Measurements from ENCODE around the gene MDC1. TPM values are rescaled to one million over a fixed set of nuclear protein-coding genes. Genes with fewer than 3 reads are reported as not detected.
A peak's percentile ranks its signal among the peaks of the same experiment; 100 is the strongest.

Gene MDC1
- total and polyA plus RNA-seq, 2 experiments from 2014 or later: 4.9 to 7.1 TPM

DNA sequence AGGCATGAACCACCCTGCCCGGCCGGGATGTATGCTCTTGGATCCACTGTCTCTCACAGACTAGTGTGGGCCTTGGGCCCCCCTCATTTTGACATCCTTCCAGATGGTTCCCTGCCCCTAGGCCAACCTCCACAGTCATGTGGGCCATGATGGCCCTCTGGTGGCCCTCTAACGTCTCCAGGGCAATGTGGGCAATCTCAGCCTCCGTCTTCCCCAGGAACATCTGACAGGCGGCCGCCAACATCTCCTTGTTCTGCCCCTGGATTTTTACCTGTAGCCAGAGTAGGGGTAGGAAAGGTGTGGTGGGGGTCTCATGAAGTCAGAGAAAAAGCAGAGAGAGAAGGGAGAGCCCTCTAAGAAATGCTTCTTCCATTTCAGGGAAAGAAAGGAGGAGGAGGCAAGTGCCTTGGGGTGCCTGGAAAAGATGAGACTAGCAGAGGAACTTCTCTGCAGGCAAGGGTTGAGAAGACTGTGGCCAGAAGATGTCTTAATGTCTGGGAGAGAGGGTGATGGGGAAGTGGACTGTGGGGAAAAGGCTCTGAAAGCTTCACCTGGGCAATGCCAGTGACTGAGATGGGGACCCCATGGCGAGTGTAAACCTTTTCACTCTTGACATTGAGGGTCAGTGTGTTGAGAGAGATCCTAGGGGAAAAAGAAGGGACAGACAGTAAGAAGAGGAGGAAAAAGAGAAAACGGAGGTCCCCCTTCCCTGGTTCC is 24.1 kb upstream of the MDC1 start:
- H3K4me2 ChIP-seq (ENCODE audit: unreplicated experiment): peak overlapping the region; percentile 85
- WGBS, 2 experiments (ENCODE audit: low coverage in 1 of 2, low lambda C conversion rate in 2 of 2, missing lambda C conversion rate in 2 of 2): 73 to 74% methylated on average over 8 of the region's 8 CpGs
- no peak overlapping the region for H2AFZ ChIP-seq
- TF ChIP-seq EZH2 (IDR thresholded peaks at IDR 0.05; ENCODE audit: insufficient read depth, poor library complexity, severe bottlenecking): no peak
- no peak for TF ChIP-seq EZH2phosphoT487 (IDR thresholded peaks at IDR 0.05; ENCODE audit: insufficient read depth, low read depth)
- H3K79me2 ChIP-seq (ENCODE audit: insufficient read depth): peaks cover 77% of the 10 kb centered on the region
- H3K9ac ChIP-seq: peak overlapping the region; percentile 99
- no peaks in the 10 kb centered on the region for H3K27me3 ChIP-seq (replicated peaks; ENCODE audit: insufficient read depth)
- peaks cover 30% of the 10 kb centered on the region for H3K36me3 ChIP-seq (ENCODE audit: low read depth)
- no peaks in the 10 kb centered on the region for H4K20me1 ChIP-seq (ENCODE audit: insufficient read depth)
- peak overlapping the region; percentile 96 for H3K27ac ChIP-seq
- no peaks in the 10 kb centered on the region for H3K9me2 ChIP-seq (ENCODE audit: insufficient read depth)
- DNase-seq: peak; percentile 55
- H3F3A ChIP-seq (ENCODE audit: insufficient read depth): peaks cover 30% of the 10 kb centered on the region
- H3K9me3 ChIP-seq (ENCODE audit: low read depth): no peaks in the 10 kb centered on the region
- in situ Hi-C loops (cut with MboI): loop anchor here (10.0 to 25.0 kb wide), 2 partner anchors 74 to 346 kb away; no protein-coding TSS in a partner anchor
- peak overlapping the region; percentile 98 for H3K4me3 ChIP-seq
- peaks cover 29% of the 10 kb centered on the region for H3K4me1 ChIP-seq (ENCODE audit: insufficient read depth)

DNA sequence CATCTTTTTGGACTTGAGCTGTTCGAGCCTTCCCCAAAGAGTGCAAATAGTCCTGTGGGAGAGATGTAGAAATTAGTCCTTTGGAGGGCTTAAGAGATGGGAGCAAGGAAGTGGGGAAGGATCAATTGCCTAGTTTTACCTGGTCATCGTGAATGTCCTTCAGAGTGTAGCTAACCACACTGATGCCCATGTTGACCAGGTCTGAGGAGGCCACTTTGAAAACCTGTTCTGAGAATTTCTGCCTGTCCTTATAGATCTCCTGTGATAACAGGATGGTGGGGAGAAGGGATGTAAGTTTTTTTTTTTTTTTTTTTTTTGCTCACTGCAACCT is 23.4 kb upstream of the MDC1 start:
- H3K9me2 ChIP-seq (ENCODE audit: insufficient read depth): no peaks in the 10 kb centered on the region
- H3K27me3 ChIP-seq (replicated peaks; ENCODE audit: insufficient read depth): no peaks in the 10 kb centered on the region
- peaks cover 84% of the 10 kb centered on the region for H3K79me2 ChIP-seq (ENCODE audit: insufficient read depth)
- peak overlapping the region; percentile 7 for H3K4me2 ChIP-seq (ENCODE audit: unreplicated experiment)
- in situ Hi-C loops (cut with MboI): loop anchor here (10.0 to 25.0 kb wide), 2 partner anchors 74 to 347 kb away; no protein-coding TSS in a partner anchor
- H3K4me3 ChIP-seq: no peak overlapping the region
- WGBS, 2 experiments (ENCODE audit: low coverage in 1 of 2, low lambda C conversion rate in 2 of 2, missing lambda C conversion rate in 2 of 2): 95 to 97% methylated on average over 2 of the region's 2 CpGs
- peak overlapping the region; percentile 96 for H3K27ac ChIP-seq
- peaks cover 37% of the 10 kb centered on the region for H3K36me3 ChIP-seq (ENCODE audit: low read depth)
- H3F3A ChIP-seq (ENCODE audit: insufficient read depth): peaks cover 28% of the 10 kb centered on the region
- DNase-seq: no peak
- peaks cover 29% of the 10 kb centered on the region for H3K4me1 ChIP-seq (ENCODE audit: insufficient read depth)
- TF ChIP-seq EZH2 (IDR thresholded peaks at IDR 0.05; ENCODE audit: insufficient read depth, poor library complexity, severe bottlenecking) (no peak), EZH2phosphoT487 (IDR thresholded peaks at IDR 0.05; ENCODE audit: insufficient read depth, low read depth) (no peak)
- H4K20me1 ChIP-seq (ENCODE audit: insufficient read depth): no peaks in the 10 kb centered on the region
- no peaks in the 10 kb centered on the region for H3K9me3 ChIP-seq (ENCODE audit: low read depth)
- no peak overlapping the region for H2AFZ ChIP-seq
- H3K9ac ChIP-seq: peak overlapping the region; percentile 99

DNA sequence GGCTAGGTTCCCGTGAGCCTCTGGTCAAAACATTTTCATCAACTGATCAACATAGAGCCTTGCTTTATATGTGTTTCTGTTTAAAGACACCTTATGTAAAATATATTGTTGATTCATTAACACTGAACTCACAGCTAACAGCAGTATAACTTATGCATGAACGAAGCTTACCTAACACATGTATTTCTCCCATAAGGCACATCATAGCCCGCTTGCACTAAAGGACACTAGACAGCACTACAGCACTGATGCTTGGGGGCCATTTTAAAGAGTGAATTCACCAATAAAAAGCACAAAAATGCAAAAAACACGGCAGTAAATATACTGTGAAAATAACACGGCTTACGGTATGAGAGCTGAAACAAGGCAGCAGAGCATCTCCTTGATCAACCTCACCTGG is 21.5 kb upstream of the MDC1 start:
- Histone ChIP-seq H3K9me3 (ENCODE audit: low read depth) (no peaks in the 10 kb centered on the region), H3K36me3 (ENCODE audit: low read depth) (peaks cover 45% of the 10 kb centered on the region), H3F3A (ENCODE audit: insufficient read depth) (peaks cover 35% of the 10 kb centered on the region), H3K9me2 (ENCODE audit: insufficient read depth) (no peaks in the 10 kb centered on the region), H2AFZ (no peak overlapping the region), H3K4me1 (ENCODE audit: insufficient read depth) (peaks cover 29% of the 10 kb centered on the region), H3K79me2 (ENCODE audit: insufficient read depth) (peaks cover 94% of the 10 kb centered on the region), H3K9ac (no peak overlapping the region), H3K27ac (no peak overlapping the region), H3K4me2 (ENCODE audit: unreplicated experiment) (no peak overlapping the region), H4K20me1 (ENCODE audit: insufficient read depth) (no peaks in the 10 kb centered on the region), H3K4me3 (no peak overlapping the region), H3K27me3 (replicated peaks; ENCODE audit: insufficient read depth) (no peaks in the 10 kb centered on the region)
- in situ Hi-C loops (cut with MboI): loop anchor here (10.0 to 25.0 kb wide), 2 partner anchors 136 to 349 kb away; no protein-coding TSS in a partner anchor
- 70 to 75% methylated on average over 6 of the region's 6 CpGs for WGBS, 2 experiments (ENCODE audit: low coverage in 1 of 2, low lambda C conversion rate in 2 of 2, missing lambda C conversion rate in 2 of 2)
- DNase-seq: no peak
- no peak for TF ChIP-seq EZH2phosphoT487 (IDR thresholded peaks at IDR 0.05; ENCODE audit: insufficient read depth, low read depth)
- no peak for TF ChIP-seq EZH2 (IDR thresholded peaks at IDR 0.05; ENCODE audit: insufficient read depth, poor library complexity, severe bottlenecking)

DNA sequence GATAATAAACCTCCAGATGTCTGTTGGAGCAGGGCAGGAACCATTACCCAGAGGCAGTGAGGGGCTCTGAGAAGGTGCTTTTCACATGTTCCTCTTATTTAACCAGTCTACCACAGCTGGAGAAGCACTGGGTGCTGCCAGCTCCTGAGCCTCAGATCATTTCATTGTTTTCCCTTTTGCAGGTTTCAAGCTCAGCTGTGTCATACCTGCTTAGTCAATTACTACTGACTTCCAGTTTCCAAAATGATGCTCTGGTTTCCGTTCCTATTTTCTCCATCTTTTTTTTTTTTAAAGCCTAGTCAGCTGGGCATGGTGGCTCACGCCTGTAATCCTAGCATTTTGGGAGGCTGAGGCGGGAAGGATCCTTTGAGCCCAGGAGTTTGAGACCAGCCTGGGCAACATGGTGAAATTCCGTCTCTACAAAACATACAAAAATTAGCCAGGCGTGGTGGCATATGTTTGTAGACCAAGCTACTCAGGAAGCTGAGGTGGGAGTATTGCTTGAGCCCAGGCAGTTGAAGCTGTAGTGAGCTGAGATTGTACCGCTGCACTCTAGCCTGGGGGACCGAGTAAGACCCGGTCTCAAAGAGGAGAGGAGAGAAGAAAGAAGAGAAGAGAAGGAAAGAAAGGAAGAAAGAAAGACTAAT is 18.7 kb upstream of the MDC1 start:
- Histone ChIP-seq H2AFZ (no peak overlapping the region), H3K27me3 (replicated peaks; ENCODE audit: insufficient read depth) (no peaks in the 10 kb centered on the region), H3K4me3 (no peak overlapping the region), H3K4me1 (ENCODE audit: insufficient read depth) (peaks cover 19% of the 10 kb centered on the region), H3F3A (ENCODE audit: insufficient read depth) (peaks cover 44% of the 10 kb centered on the region), H4K20me1 (ENCODE audit: insufficient read depth) (no peaks in the 10 kb centered on the region), H3K9me2 (ENCODE audit: insufficient read depth) (no peaks in the 10 kb centered on the region), H3K4me2 (ENCODE audit: unreplicated experiment) (no peak overlapping the region), H3K9me3 (ENCODE audit: low read depth) (no peaks in the 10 kb centered on the region), H3K9ac (no peak overlapping the region), H3K27ac (no peak overlapping the region), H3K36me3 (ENCODE audit: low read depth) (peaks cover 58% of the 10 kb centered on the region), H3K79me2 (ENCODE audit: insufficient read depth) (peaks cover 94% of the 10 kb centered on the region)
- DNase-seq: no peak
- no peak for TF ChIP-seq EZH2phosphoT487 (IDR thresholded peaks at IDR 0.05; ENCODE audit: insufficient read depth, low read depth)
- no peak for TF ChIP-seq EZH2 (IDR thresholded peaks at IDR 0.05; ENCODE audit: insufficient read depth, poor library complexity, severe bottlenecking)
- in situ Hi-C loops (cut with MboI): loop anchor here (10.0 to 25.0 kb wide), 2 partner anchors 139 to 352 kb away; no protein-coding TSS in a partner anchor
- 88 to 89% methylated on average over 8 of the region's 8 CpGs for WGBS, 2 experiments (ENCODE audit: low coverage in 1 of 2, low lambda C conversion rate in 2 of 2, missing lambda C conversion rate in 2 of 2)
